ENCODE measurements around the gene IFNGR1. TPM values are rescaled to one million over a fixed set of nuclear protein-coding genes. Genes with fewer than 3 reads are reported as not detected.

IFNGR1 gene
- total and polyA plus RNA-seq, 10 of the 15 experiments (the other 5 are each of a cell fraction or from before 2014, with no cell fraction given): 89.0 to 296 (median 138) TPM

GRCh38 chr6:137201006-137201405 lies 18.2 kb downstream of the IFNGR1 start:
- BruUV-seq (replicated peaks): no TSS peak
- POLR2A ChIA-PET: no interaction called here
- FAIRE-seq: no peak
- Histone ChIP-seq H2AFZ (ENCODE audit: control insufficient read depth, low read depth, low read length) (no peak overlapping the region), H3K9ac (ENCODE audit: control insufficient read depth, insufficient read depth, low read length) (no peak overlapping the region), H3K4me1 (ENCODE audit: control insufficient read depth, insufficient read depth, low read length) (peaks cover 26% of the 10 kb centered on the region; the same call in 1 of the 2 replicates), H3K4me3 (no peak overlapping the region), H3K4me2 (ENCODE audit: control insufficient read depth, insufficient read depth) (no peak overlapping the region), H3K9me3 (replicated peaks; ENCODE audit: control insufficient read depth, insufficient read depth, low read length) (peaks cover 7% of the 10 kb centered on the region), H3K36me3 (ENCODE audit: control insufficient read depth in 2 of 2, insufficient read depth in 2 of 2, low read length in 1 of 2) (peaks cover 5 to 49% of the 10 kb centered on the region in 2 experiments), H3K27me3 (replicated peaks in 1 of 2; ENCODE audit: control insufficient read depth in 2 of 2, insufficient read depth in 2 of 2, low read length in 1 of 2) (no peaks in the 10 kb centered on the region), H3K79me2 (ENCODE audit: control insufficient read depth, insufficient read depth, low read length) (peaks cover 10% of the 10 kb centered on the region), H3K27ac (ENCODE audit: control insufficient read depth, insufficient read depth) (no peak overlapping the region), H4K20me1 (ENCODE audit: control insufficient read depth, insufficient read depth) (no peaks in the 10 kb centered on the region)
- no peak for ATAC-seq
- RAD21 ChIA-PET (ENCODE audit: unreplicated experiment): no interaction called here
- CTCF ChIA-PET: interaction anchor here (0.8 to 1.7 kb wide), 4 partner anchors 12 to 35 kb away, joined by 3 to 6 read pairs (median 4); partner anchors contain the start of gene IL22RA2
- whole genome bisulfite sequencing (ENCODE audit: insufficient coverage, insufficient replicate concordance, low lambda C conversion rate, missing lambda C conversion rate): 100% methylated on average over 1 of the region's 1 CpG
- no peak for DNase-seq (ENCODE audit: low read depth, low spot score)
- TF ChIP-seq MYB (IDR thresholded peaks at IDR 0.05; ENCODE audit: borderline replicate concordance, low read depth, low read length): no peak
- no peak for TF ChIP-seq USF2 (IDR thresholded peaks at IDR 0.05; ENCODE audit: borderline replicate concordance, low read depth, low read length)
- TF ChIP-seq ZNF24 (IDR thresholded peaks at IDR 0.05): no peak
- TF ChIP-seq GABPA (IDR thresholded peaks at IDR 0.05; ENCODE audit: low read depth): no peak
- no peak for TF ChIP-seq MTA2 (IDR thresholded peaks at IDR 0.05; ENCODE audit: low read depth)
- no peak for TF ChIP-seq PAX8 (IDR thresholded peaks at IDR 0.05)
- TF ChIP-seq EED (IDR thresholded peaks at IDR 0.05; ENCODE audit: low read depth): no peak
- SMC1A ChIA-PET (ENCODE audit: uncharacterized antibody, unreplicated experiment): interaction anchor here (1.0 to 2.4 kb wide), 11 partner anchors 10 to 115 kb away, joined by 3 to 11 read pairs (median 4); partner anchors contain the start of gene IL22RA2
- in situ Hi-C loops (cut with MboI) (no loop called here), intact Hi-C loops (cut with micrococcal nuclease; ENCODE audit: unreplicated experiment) (no loop called here)

- peaks cover 26% of the 10 kb centered on the region; the same call in 1 of the 2 replicates for H3K4me1 ChIP-seq (ENCODE audit: control insufficient read depth, insufficient read depth, low read length)
- no peak overlapping the region for H2AFZ ChIP-seq (ENCODE audit: control insufficient read depth, low read depth, low read length)
- peaks cover 3% of the 10 kb centered on the region for H3K9me3 ChIP-seq (replicated peaks; ENCODE audit: control insufficient read depth, insufficient read depth, low read length)
- BruUV-seq (replicated peaks): no TSS peak
- H3K79me2 ChIP-seq (ENCODE audit: control insufficient read depth, insufficient read depth, low read length): peaks cover 4% of the 10 kb centered on the region
- WGBS (ENCODE audit: insufficient coverage, insufficient replicate concordance, low lambda C conversion rate, missing lambda C conversion rate): 98% methylated on average over 4 of the region's 4 CpGs
- in situ Hi-C loops (cut with MboI): no loop called here
- no peak overlapping the region for H3K4me3 ChIP-seq
- SMC1A ChIA-PET (ENCODE audit: uncharacterized antibody, unreplicated experiment): interaction anchor here (1.2 to 2.4 kb wide), 7 partner anchors 11 to 101 kb away, joined by 3 to 11 read pairs (median 6); partner anchors contain the start of gene IL22RA2
- RAD21 ChIA-PET (ENCODE audit: unreplicated experiment): no interaction called here
- H3K36me3 ChIP-seq (ENCODE audit: control insufficient read depth in 2 of 2, insufficient read depth in 2 of 2, low read length in 1 of 2): peaks cover 4 to 42% of the 10 kb centered on the region in 2 experiments
- TF ChIP-seq TCF3 (IDR thresholded peaks at IDR 0.05; ENCODE audit: borderline replicate concordance, insufficient read depth, low read depth, low read length): no peak
- DNase-seq (ENCODE audit: low read depth, low spot score): no peak
- no peak overlapping the region for H3K9ac ChIP-seq (ENCODE audit: control insufficient read depth, insufficient read depth, low read length)
- H3K4me2 ChIP-seq (ENCODE audit: control insufficient read depth, insufficient read depth): no peak overlapping the region
- no peaks in the 10 kb centered on the region for H3K27me3 ChIP-seq (replicated peaks in 1 of 2; ENCODE audit: control insufficient read depth in 2 of 2, insufficient read depth in 2 of 2, low read length in 1 of 2)
- no peak for ATAC-seq
- H4K20me1 ChIP-seq (ENCODE audit: control insufficient read depth, insufficient read depth): no peaks in the 10 kb centered on the region
- no peak overlapping the region for H3K27ac ChIP-seq (ENCODE audit: control insufficient read depth, insufficient read depth)
- FAIRE-seq: no peak
- intact Hi-C loops (cut with micrococcal nuclease; ENCODE audit: unreplicated experiment): no loop called here
- CTCF ChIA-PET: interaction anchor here (1.2 to 1.7 kb wide), 2 partner anchors 11 to 22 kb away, joined by 3 to 6 read pairs; no protein-coding TSS in a partner anchor
- POLR2A ChIA-PET: no interaction called here
These were observed 18.9 kb downstream of the IFNGR1 start for GRCh38 chr6:137200288-137200687.

All from GM12878 (cell line).